ENCODE results near the gene LRRC56.

The LRRC56 gene

DNA sequence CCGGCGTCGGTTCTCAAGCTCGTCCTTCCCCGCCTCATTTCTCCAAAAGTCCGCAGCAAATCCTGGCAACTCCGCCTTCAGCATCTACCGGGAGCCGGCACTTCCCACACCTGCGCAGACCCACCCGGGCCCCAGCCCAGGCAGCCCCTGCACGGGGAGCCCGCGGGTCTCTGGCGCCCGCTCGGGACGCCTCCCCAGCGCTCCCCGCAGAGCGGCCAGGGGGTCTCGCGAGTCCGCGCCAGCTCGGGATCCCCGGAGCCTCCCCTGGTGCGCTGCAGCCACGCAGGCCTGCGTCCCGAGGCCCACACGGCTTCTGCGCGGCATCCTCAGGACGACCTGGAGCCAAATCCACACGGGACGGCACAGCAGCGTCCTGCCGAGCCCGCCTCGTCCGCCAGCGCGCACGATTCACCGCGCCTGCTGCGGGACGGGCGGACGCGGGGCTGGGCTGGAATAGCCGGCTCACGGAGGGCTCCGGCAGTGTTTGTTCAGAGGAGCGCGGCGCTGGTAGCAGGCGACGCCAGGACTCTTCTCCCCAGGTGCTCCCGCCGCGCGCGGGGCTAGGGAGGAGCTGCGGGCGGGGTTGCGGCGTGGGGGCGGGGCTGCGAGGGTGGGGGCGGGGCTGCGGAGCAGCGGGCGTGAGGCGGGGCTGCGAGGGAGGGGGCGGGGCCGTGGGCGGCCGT lies 38.1 kb downstream of the LRRC56 start:
- DNase-seq (ENCODE audit: low spot score) = peak; percentile 76

DNA sequence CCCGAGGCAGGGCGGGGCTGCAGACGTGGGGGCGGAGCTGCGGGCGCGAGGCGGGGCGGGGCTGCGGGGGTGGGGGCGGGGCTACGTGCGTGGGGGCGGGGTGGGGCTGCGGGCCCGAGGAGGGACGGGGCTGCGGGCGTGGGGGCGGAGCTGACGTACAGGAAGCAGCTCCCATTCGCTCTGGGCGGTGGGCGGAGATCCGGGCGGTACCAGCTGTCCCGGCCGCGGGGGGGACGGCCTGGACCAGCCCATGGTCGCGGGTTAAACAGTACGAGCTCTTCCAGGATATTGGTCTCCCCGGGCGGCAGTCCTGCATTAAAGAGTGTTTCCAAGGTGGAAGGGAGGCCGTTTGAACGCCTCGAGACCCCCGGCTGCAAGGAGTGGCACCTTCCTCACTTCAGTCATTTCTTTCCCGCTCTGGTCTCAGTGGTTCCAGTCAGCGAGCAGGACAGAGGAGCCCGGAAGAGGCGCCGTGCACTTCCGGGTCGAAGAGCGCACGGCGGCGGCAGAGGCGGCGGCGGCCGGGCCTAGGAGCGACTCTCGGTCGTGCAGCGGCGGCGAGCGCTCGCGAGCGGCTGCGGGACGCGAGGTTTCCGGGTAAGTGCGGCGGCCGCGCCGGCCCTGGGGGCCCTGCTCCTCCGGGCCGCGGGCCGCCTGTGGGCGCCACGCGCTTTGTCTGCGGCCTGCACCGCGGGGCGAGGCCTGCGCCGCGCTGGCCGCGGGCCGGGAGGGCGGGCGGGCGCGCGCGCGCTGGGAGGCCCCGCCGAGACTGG lies 38.9 kb downstream of the LRRC56 start, which contains the start of gene PHRF1:
Gene PHRF1 (plus strand): TSS at position 475 of the 773 bp plus-strand sequence. CDS start 5,043 bp downstream, outside the sequence.
- DNase-seq (ENCODE audit: low spot score) = peak; percentile 92

- no peak for DNase-seq (ENCODE audit: low spot score)
Measured at GRCh38 chr11:576811-577610, 39.7 kb downstream of the LRRC56 start.

GRCh38 chr11:577611-577894 lies 40.2 kb downstream of the LRRC56 start:
- no peak for DNase-seq (ENCODE audit: low spot score)

DNA sequence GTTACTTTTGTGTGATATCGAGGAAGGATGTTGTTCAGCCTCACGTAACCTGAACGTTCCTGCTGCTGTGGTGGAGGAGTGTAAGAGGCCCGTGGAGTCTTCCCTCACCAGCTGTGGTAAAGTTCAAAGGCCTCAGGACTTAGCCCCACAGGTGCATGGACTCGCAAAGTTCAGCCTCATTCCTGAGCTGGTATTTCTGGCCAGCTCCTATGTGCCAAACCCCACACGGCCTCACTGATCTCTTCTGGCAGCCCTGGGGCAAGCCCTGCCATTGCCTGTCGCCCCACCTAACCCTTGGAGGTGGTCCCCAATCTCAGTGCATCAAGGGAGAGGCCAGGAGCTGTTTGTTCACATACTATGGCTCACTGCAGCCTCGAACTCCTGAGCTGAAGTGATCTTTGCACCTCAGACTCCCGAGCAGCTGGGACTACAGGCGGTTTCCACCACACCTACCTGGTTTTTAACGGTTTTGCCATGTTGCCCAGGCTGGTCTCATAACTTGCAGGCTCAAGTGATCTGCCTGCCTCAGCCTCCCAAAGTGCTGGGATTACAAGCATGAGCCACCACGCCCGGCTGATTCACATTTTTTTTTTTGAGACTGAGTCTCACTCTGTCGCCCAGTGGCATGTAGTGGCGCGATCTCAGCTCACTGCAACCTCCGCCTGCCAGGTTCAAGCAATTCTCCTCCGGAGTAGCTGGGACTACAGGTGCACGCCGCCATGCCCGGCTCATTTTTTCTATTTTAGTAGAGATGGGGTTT lies 41.1 kb downstream of the LRRC56 start:
- no peak for DNase-seq (ENCODE audit: low spot score)

DNA sequence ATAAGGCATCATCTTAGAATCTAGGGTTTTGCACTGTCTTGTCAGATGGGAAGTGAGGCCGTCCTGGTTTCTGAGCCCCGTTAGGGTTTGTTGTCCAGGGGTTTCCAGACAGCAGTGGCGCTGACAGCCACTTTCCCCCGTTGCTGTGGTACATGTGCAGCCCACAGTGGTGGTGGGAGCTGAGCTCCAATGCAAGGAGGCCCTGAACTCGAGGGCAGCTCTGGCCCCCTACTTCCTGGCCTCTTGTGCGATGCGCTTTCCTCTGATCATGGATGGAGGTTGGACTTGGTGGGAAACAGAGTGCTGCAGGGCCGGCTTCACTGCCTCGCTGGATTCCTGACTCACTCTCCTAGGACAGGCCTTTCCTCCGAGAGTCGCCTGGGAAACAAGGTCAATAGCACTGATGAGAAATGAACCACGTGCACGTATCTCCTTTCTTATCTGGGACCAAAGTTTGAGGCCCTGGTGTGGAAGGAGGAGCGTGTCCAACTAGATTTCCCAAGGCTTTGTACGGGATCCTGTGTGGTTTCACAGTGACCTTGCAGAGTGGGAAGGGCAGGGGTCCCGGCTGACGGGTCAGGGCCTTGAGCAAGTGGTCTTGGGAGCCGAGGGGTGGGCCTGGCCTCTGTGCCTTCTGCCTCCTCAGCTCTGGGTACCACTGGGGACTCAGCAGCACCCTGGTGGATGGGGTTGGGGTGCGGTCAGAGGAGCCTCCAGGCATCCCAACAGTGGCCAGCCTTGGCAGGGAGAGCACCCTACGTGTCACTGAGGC lies 42.7 kb downstream of the LRRC56 start:
- DNase-seq (ENCODE audit: low spot score) = no peak

DNA sequence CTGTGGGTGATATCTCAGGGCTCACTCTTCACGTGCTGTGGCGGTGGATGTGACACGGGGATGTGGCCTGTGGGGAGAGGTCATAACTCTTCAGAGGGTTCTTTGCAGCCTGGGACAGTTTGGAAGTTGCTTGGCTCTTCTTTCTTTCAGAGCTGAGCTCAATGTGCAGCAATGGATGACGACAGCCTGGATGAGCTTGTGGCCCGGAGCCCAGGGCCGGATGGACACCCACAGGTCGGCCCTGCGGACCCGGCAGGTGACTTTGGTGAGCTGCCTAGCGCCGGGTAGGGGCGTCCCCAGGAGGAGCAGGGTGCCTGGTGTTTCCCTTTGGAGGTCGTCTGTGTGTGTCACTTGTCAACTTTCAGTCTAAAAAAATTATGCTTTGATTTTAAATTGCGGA lies 44.0 kb downstream of the LRRC56 start:
- DNase-seq (ENCODE audit: low spot score) = no peak

- no peak for DNase-seq (ENCODE audit: low spot score)
Measured at GRCh38 chr11:581752-582151, 44.4 kb downstream of the LRRC56 start.

DNA sequence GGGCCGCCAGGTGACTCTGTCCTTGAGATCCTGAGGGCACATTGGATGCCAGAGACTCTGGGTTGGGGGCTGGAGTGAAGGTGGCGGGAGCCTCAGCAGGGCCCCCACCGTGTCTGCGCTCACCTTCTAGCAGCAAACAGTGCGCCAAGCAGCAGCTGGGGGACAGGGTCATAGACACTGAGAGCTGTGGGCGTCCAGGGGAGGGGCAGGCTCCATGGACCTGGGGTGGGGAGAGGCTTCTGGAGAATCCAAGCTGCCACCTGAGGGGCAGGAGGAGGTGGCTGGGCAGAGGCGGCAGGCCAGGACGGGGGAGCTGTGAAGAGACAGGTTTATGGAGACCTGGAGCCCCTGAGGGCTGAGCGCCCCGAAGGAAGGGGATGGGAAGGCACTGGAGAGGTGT lies 47.0 kb downstream of the LRRC56 start:
- DNase-seq (ENCODE audit: low spot score) = no peak

- DNase-seq (ENCODE audit: low spot score) = no peak
Measured at GRCh38 chr11:586376-587316, 49.3 kb downstream of the LRRC56 start.

- no peak for DNase-seq (ENCODE audit: low spot score)
Measured at GRCh38 chr11:587546-587945, 50.2 kb downstream of the LRRC56 start.

GRCh38 chr11:587978-588380 lies 50.7 kb downstream of the LRRC56 start:
- DNase-seq (ENCODE audit: low spot score) = no peak

GRCh38 chr11:589798-590197 lies 52.5 kb downstream of the LRRC56 start:
- no peak for DNase-seq (ENCODE audit: low spot score)

DNA sequence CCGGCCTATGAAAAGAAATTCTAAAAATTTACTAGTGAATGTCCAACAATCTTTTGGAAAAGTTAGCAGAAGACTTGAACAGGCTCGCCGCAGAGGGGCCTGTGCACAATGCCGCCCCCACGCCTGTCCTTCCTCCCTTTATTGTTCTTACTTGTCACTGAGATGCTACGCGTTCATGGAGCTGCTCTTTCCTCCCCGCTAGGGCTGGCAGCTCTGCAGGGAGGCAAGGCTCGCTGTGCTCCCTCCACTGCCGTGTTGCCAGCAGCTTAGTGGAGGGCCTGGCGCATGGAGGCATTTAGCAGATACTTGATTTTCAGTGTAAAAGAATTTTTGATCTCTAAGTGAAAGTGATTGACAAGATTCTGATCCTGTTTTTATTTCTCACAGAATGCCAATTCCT lies 53.7 kb downstream of the LRRC56 start:
- no peak for DNase-seq (ENCODE audit: low spot score)

DNA sequence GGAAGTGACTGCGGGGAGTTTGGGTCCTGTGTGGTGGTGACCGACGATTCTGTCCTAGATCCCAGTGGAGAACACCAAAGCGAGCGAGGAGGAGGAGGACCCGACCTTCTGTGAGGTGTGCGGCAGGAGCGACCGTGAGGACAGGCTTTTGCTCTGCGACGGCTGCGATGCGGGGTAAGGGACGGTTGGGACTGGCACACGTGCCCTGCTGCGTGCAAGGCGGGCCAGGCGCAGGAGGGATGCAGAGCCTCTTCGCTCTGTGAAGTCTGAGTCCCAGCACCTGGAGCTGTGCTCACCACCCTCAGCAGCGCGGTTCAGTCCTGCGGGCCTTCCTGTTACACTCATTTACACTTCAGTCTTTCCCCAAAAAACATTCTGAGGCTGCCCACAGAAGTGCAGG lies 55.2 kb downstream of the LRRC56 start:
- no peak for DNase-seq (ENCODE audit: low spot score)

DNA sequence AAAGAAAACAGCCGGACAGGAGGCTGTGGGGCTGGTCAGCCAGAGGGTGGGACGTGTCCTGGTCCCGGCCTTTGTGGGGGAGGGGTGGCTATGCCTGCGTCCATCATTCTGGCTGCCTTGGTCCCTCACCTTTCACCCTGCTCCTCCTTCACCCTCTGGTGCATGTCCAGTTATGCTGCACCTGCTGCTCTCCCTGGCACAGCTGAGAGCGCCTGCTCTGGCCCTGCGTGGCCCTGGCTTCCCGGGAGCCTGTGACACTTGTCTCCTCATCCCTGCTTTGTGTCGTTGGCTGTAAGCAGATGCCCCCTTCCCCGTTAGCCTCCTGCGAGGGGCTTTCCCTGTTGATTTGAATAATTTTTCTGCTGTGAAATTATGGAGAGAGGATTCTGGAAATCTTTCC lies 55.6 kb downstream of the LRRC56 start:
- no peak for DNase-seq (ENCODE audit: low spot score)

DNA sequence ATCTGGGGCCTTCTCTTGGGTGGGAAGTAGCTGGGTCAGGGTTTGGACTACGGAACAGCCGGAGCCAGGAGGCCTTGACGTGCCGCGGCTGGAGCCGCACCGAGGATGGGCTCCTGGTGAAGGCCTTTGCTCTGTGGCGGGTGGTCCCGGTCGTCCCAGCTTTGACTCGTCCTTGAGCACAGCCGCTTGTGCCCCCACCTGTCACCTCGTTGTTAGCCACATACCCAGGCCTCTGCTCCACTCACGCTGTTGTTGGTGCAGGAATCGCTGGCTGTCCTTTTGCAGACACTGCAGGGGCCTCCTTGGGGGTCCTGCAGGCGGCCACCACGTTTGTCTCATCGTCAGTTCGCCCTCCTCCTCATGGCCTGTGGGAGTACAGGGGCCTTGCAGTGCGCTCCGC lies 56.0 kb downstream of the LRRC56 start:
- DNase-seq (ENCODE audit: low spot score) = no peak

GRCh38 chr11:595400-595799 lies 58.1 kb downstream of the LRRC56 start:
- DNase-seq (ENCODE audit: low spot score) = no peak

- DNase-seq (ENCODE audit: low spot score) = no peak
Measured at GRCh38 chr11:596374-596773, 59.0 kb downstream of the LRRC56 start.

DNA sequence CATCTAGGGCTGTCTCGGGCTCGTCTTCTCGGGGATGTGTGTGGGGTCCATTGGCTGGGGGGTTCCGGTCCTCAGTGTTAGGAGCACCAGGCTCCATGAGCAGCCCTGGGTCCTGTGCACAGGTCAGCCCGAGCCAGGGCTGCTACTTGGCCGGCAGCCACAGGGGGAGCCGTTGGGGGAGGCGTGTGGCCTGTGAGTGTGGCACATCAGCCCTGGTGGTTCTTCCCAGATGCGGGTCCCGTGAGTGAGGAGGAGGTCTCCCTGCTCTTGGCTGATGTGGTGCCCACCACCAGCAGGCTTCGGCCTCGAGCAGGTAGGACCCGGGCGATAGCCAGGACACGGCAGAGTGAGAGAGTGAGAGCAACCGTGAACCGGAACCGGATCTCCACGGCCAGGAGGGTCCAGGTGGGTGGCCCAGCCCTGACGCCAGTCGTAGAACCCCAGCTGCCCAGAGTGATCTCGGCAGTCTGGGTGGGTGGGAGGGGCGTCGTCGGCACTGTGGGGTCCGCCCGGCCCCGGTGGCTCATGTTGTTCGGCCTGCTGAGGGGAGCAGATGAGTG lies 59.9 kb downstream of the LRRC56 start:
- no peak for DNase-seq (ENCODE audit: low spot score)

All from NAMALWA (cell line).